Body of pancreas (tissue), 4 donors: ENCODE results near the gene ARL16.
A peak's percentile ranks its signal among the peaks of the same experiment; 100 is the strongest.

Experiments used
- POLR2A ChIP-seq, 3 donors: fragments of 450-650 bp; IDR thresholded peaks; one replicate each; pipeline ENCODE4 v1.6.1; 2016; ENCODE audit warnings: antibody characterized with exemption in 3 of 3, mild to moderate bottlenecking in 2 of 3
- TF ChIP-seq, protein P1 (sequence below), 7 experiments: fragments of 450-650 bp in 4 of 7; fragments of 200-600 bp in 3 of 7; sonication (generic) in 3 of 7; IDR thresholded peaks; one replicate each; pipeline ENCODE4 v1.5.1; 2016 to 2019; ENCODE audit warnings: antibody characterized with exemption in 7 of 7

DNA sequence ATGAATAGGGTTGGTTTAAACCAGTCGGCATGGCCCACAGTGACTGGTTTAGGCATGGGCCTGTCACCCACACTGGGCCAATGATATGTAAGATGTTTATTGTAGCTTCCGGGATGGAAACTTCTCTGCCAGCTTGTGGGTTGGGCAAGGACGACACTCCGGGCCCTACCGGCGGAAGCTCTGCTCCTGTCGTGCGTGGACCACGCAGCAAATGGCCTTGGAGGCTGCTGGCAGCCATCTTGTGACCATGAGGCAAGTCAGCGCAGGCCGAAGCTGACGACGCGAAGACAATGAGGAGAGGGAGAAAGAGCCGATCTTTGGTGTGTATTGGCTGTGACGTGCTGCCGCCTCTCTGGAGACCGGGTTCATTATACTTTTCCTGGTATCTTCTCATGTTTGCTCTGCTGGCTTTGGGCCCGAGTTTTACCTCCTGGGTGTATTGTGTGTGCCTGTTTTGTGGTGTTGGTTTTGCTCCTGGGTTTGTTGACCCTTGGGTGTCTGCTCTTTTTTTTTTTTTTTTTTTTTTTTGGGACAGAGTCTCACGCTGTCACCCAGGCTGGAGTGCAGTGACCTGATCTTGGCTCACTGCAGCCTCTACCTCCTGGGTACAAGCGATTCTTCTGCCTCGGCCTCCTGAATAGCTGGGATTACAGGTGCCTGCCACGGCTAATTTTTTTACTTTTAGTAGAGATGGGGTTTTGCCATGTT is 43.9 kb upstream of the ARL16 start:
- TF ChIP-seq, protein P1, sequence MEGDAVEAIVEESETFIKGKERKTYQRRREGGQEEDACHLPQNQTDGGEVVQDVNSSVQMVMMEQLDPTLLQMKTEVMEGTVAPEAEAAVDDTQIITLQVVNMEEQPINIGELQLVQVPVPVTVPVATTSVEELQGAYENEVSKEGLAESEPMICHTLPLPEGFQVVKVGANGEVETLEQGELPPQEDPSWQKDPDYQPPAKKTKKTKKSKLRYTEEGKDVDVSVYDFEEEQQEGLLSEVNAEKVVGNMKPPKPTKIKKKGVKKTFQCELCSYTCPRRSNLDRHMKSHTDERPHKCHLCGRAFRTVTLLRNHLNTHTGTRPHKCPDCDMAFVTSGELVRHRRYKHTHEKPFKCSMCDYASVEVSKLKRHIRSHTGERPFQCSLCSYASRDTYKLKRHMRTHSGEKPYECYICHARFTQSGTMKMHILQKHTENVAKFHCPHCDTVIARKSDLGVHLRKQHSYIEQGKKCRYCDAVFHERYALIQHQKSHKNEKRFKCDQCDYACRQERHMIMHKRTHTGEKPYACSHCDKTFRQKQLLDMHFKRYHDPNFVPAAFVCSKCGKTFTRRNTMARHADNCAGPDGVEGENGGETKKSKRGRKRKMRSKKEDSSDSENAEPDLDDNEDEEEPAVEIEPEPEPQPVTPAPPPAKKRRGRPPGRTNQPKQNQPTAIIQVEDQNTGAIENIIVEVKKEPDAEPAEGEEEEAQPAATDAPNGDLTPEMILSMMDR (IDR thresholded peaks at IDR 0.05): peak in 1 of 7 experiments; percentile 10
- no peak for TF ChIP-seq POLR2A (IDR thresholded peaks at IDR 0.05)
